ENCODE measurements around the gene NOS1AP. TPM values are rescaled to one million over a fixed set of nuclear protein-coding genes. Genes with fewer than 3 reads are reported as not detected.

NOS1AP gene
- total and polyA plus RNA-seq, 2 experiments from 2014 or later = 5.8 to 6.6 TPM

DNA sequence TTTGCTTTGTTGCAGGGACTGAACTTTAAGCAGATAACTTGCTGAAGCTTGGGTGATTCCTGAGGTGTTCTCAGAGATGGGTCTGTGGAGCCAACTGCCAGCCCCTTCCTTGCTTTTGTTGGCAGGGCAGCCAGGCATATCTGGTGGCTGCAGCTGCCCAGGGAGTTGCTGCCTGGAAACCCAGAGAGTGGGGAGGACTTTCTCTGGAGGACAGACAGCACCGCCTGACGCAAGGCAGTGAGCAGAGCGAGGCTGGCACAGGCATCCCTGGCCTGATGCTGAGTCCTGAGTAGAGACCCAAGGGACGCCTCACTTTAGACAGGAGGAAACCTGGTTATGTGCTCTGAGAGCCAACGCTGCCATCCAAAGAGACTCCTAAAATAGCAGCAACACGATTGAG, 36.1 kb upstream of the NOS1AP start:
- Histone ChIP-seq H3K4me1 (ENCODE audit: insufficient read depth) (no peaks in the 10 kb centered on the region), H3K4me3 (no peak overlapping the region), H3K27ac (ENCODE audit: low read depth) (no peak overlapping the region), H3K36me3 (ENCODE audit: insufficient read depth) (no peaks in the 10 kb centered on the region), H3K9me2 (ENCODE audit: insufficient read depth) (no peaks in the 10 kb centered on the region), H2AFZ (peak overlapping the region; percentile 13; the same call in 1 of the 2 replicates), H4K20me1 (replicated peaks; ENCODE audit: insufficient read depth) (no peaks in the 10 kb centered on the region; the same call in 1 of the 2 replicates), H3K27me3 (ENCODE audit: insufficient read depth) (peaks cover 2% of the 10 kb centered on the region; the same call in 1 of the 2 replicates), H3F3A (replicated peaks; ENCODE audit: low read depth) (no peaks in the 10 kb centered on the region), H3K79me2 (replicated peaks; ENCODE audit: insufficient read depth) (no peaks in the 10 kb centered on the region), H3K4me2 (no peak overlapping the region)
- no peak overlapping the region for H3K27ac Mint-ChIP-seq
- TF ChIP-seq, protein P1, sequence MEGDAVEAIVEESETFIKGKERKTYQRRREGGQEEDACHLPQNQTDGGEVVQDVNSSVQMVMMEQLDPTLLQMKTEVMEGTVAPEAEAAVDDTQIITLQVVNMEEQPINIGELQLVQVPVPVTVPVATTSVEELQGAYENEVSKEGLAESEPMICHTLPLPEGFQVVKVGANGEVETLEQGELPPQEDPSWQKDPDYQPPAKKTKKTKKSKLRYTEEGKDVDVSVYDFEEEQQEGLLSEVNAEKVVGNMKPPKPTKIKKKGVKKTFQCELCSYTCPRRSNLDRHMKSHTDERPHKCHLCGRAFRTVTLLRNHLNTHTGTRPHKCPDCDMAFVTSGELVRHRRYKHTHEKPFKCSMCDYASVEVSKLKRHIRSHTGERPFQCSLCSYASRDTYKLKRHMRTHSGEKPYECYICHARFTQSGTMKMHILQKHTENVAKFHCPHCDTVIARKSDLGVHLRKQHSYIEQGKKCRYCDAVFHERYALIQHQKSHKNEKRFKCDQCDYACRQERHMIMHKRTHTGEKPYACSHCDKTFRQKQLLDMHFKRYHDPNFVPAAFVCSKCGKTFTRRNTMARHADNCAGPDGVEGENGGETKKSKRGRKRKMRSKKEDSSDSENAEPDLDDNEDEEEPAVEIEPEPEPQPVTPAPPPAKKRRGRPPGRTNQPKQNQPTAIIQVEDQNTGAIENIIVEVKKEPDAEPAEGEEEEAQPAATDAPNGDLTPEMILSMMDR (conservative IDR thresholded peaks at IDR 0.05; ENCODE audit: low read depth in 2 of 2) = no peak
- no peak for TF ChIP-seq STAT1 (IDR thresholded peaks at IDR 0.05; ENCODE audit: unreplicated experiment)
- no peak for TF ChIP-seq CREB1 (CRISPR knock-in tag; IDR thresholded peaks at IDR 0.05; ENCODE audit: low read depth)
- TF ChIP-seq EZH2 (IDR thresholded peaks at IDR 0.05; ENCODE audit: low read depth, unreplicated experiment) = no peak
- TF ChIP-seq ZNF331 (CRISPR knock-in tag; IDR thresholded peaks at IDR 0.05; ENCODE audit: low read depth) = no peak
- TF ChIP-seq, protein P2, sequence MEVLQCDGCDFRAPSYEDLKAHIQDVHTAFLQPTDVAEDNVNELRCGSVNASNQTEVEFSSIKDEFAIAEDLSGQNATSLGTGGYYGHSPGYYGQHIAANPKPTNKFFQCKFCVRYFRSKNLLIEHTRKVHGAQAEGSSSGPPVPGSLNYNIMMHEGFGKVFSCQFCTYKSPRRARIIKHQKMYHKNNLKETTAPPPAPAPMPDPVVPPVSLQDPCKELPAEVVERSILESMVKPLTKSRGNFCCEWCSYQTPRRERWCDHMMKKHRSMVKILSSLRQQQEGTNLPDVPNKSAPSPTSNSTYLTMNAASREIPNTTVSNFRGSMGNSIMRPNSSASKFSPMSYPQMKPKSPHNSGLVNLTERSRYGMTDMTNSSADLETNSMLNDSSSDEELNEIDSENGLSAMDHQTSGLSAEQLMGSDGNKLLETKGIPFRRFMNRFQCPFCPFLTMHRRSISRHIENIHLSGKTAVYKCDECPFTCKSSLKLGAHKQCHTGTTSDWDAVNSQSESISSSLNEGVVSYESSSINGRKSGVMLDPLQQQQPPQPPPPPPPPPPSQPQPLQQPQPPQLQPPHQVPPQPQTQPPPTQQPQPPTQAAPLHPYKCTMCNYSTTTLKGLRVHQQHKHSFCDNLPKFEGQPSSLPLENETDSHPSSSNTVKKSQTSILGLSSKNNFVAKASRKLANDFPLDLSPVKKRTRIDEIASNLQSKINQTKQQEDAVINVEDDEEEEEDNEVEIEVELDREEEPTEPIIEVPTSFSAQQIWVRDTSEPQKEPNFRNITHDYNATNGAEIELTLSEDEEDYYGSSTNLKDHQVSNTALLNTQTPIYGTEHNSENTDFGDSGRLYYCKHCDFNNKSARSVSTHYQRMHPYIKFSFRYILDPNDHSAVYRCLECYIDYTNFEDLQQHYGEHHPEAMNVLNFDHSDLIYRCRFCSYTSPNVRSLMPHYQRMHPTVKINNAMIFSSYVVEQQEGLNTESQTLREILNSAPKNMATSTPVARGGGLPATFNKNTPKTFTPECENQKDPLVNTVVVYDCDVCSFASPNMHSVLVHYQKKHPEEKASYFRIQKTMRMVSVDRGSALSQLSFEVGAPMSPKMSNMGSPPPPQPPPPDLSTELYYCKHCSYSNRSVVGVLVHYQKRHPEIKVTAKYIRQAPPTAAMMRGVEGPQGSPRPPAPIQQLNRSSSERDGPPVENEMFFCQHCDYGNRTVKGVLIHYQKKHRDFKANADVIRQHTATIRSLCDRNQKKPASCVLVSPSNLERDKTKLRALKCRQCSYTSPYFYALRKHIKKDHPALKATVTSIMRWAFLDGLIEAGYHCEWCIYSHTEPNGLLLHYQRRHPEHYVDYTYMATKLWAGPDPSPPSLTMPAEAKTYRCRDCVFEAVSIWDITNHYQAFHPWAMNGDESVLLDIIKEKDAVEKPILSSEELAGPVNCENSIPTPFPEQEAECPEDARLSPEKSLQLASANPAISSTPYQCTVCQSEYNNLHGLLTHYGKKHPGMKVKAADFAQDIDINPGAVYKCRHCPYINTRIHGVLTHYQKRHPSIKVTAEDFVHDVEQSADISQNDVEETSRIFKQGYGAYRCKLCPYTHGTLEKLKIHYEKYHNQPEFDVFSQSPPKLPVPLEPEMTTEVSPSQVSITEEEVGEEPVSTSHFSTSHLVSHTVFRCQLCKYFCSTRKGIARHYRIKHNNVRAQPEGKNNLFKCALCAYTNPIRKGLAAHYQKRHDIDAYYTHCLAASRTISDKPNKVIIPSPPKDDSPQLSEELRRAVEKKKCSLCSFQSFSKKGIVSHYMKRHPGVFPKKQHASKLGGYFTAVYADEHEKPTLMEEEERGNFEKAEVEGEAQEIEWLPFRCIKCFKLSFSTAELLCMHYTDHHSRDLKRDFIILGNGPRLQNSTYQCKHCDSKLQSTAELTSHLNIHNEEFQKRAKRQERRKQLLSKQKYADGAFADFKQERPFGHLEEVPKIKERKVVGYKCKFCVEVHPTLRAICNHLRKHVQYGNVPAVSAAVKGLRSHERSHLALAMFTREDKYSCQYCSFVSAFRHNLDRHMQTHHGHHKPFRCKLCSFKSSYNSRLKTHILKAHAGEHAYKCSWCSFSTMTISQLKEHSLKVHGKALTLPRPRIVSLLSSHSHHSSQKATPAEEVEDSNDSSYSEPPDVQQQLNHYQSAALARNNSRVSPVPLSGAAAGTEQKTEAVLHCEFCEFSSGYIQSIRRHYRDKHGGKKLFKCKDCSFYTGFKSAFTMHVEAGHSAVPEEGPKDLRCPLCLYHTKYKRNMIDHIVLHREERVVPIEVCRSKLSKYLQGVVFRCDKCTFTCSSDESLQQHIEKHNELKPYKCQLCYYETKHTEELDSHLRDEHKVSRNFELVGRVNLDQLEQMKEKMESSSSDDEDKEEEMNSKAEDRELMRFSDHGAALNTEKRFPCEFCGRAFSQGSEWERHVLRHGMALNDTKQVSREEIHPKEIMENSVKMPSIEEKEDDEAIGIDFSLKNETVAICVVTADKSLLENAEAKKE (CRISPR knock-in tag; IDR thresholded peaks at IDR 0.05) = no peak
- TF ChIP-seq EZH2phosphoT487 (IDR thresholded peaks at IDR 0.05; ENCODE audit: unreplicated experiment) = no peak
- TF ChIP-seq, protein P3, sequence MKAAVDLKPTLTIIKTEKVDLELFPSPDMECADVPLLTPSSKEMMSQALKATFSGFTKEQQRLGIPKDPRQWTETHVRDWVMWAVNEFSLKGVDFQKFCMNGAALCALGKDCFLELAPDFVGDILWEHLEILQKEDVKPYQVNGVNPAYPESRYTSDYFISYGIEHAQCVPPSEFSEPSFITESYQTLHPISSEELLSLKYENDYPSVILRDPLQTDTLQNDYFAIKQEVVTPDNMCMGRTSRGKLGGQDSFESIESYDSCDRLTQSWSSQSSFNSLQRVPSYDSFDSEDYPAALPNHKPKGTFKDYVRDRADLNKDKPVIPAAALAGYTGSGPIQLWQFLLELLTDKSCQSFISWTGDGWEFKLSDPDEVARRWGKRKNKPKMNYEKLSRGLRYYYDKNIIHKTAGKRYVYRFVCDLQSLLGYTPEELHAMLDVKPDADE (IDR thresholded peaks at IDR 0.05) = no peak
- TF ChIP-seq, protein P4, sequence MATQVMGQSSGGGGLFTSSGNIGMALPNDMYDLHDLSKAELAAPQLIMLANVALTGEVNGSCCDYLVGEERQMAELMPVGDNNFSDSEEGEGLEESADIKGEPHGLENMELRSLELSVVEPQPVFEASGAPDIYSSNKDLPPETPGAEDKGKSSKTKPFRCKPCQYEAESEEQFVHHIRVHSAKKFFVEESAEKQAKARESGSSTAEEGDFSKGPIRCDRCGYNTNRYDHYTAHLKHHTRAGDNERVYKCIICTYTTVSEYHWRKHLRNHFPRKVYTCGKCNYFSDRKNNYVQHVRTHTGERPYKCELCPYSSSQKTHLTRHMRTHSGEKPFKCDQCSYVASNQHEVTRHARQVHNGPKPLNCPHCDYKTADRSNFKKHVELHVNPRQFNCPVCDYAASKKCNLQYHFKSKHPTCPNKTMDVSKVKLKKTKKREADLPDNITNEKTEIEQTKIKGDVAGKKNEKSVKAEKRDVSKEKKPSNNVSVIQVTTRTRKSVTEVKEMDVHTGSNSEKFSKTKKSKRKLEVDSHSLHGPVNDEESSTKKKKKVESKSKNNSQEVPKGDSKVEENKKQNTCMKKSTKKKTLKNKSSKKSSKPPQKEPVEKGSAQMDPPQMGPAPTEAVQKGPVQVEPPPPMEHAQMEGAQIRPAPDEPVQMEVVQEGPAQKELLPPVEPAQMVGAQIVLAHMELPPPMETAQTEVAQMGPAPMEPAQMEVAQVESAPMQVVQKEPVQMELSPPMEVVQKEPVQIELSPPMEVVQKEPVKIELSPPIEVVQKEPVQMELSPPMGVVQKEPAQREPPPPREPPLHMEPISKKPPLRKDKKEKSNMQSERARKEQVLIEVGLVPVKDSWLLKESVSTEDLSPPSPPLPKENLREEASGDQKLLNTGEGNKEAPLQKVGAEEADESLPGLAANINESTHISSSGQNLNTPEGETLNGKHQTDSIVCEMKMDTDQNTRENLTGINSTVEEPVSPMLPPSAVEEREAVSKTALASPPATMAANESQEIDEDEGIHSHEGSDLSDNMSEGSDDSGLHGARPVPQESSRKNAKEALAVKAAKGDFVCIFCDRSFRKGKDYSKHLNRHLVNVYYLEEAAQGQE (IDR thresholded peaks at IDR 0.05; ENCODE audit: unreplicated experiment) = no peak
- no peak for TF ChIP-seq POLR2AphosphoS5 (IDR thresholded peaks at IDR 0.05; ENCODE audit: low read depth)
- no peak for TF ChIP-seq NANOG (IDR thresholded peaks at IDR 0.05; ENCODE audit: borderline replicate concordance)
- no peak for TF ChIP-seq ZNF114 (CRISPR knock-in tag; IDR thresholded peaks at IDR 0.05)
- no peak for TF ChIP-seq JUNB (IDR thresholded peaks at IDR 0.05; ENCODE audit: unreplicated experiment)
- no peak overlapping the region for H3K4me3 Mint-ChIP-seq
- H3K4me1 Mint-ChIP-seq = no peaks in the 10 kb centered on the region
- H3K9me3 Mint-ChIP-seq = no peaks in the 10 kb centered on the region
- H3K36me3 Mint-ChIP-seq (ENCODE audit: low read depth) = no peaks in the 10 kb centered on the region
- peaks cover 2% of the 10 kb centered on the region for H3K27me3 Mint-ChIP-seq (ENCODE audit: insufficient read depth, low read depth, poor library complexity)
- ATAC-seq (no peak), DNase-seq (ENCODE audit: low spot score) (no peak)
